IMR-90 (cell line): ENCODE measurements around the gene NR6A1. TPM values are rescaled to one million over a fixed set of nuclear protein-coding genes. Genes with fewer than 3 reads are reported as not detected.

ENCODE experiments used
- ATAC-seq: fragments of 200-7000 bp; cut with Tn5 transposase; 2 replicates; pipeline ENCODE4 v1.9.1; 2020; ENCODE audit warnings: low read depth, mild to moderate bottlenecking, moderate library complexity
- BruUV-seq: library from RNA; stranded (reverse); fragments of 400-500 nt; replicated peaks from 2 replicates; lab custom pipeline; 2021; lab: Mats Ljungman, UMichigan
- CTCF ChIA-PET: fragments of 300-600 bp; formaldehyde crosslinking; extraction: SDS; loops from one replicate; lab custom pipeline; 2021; ENCODE audit warnings: antibody characterized with exemption; lab: Yijun Ruan, JAX
- POLR2A ChIA-PET: fragments of 300-600 bp; sonication (Branson Sonifier 250); formaldehyde crosslinking; loops from one replicate; lab custom pipeline; 2022; ENCODE audit warnings: antibody characterized with exemption; ENCODE audit not compliant: unreplicated experiment; lab: Charles Lee
- DNase-seq: peaks from one replicate; pipeline ENCODE4 v3.0.0; 2013
- H2AFZ ChIP-seq: replicated peaks from 2 replicates; pipeline ENCODE3; 2013; ENCODE audit warnings: low read length, mild to moderate bottlenecking; ENCODE audit not compliant: poor library complexity
- H2AK5ac ChIP-seq: 2 replicates; pipeline ENCODE4 v1.6.1; 2013; ENCODE audit warnings: low read depth, low read length, inconsistent platforms
- H2AK9ac ChIP-seq: replicated peaks from 2 replicates; pipeline ENCODE3; 2013; ENCODE audit warnings: mild to moderate bottlenecking, low read depth, low read length, moderate library complexity; ENCODE audit not compliant: poor library complexity
- H2BK120ac ChIP-seq: 2 replicates; pipeline ENCODE4 v1.6.1; 2013; ENCODE audit warnings: low read depth, low read length, inconsistent platforms
- H2BK15ac ChIP-seq: 3 replicates; pipeline ENCODE4 v1.6.1; 2013; ENCODE audit warnings: low read depth, low read length, inconsistent platforms
- H2BK20ac ChIP-seq: 2 replicates; pipeline ENCODE4 v1.6.1; 2013; ENCODE audit warnings: low read depth, mild to moderate bottlenecking, inconsistent platforms, low read length, moderate library complexity
- H2BK5ac ChIP-seq: 2 replicates; pipeline ENCODE4 v1.6.1; 2013; ENCODE audit warnings: mild to moderate bottlenecking, low read depth, low read length, inconsistent platforms; ENCODE audit not compliant: poor library complexity, severe bottlenecking
- H3K14ac ChIP-seq: replicated peaks from 2 replicates; pipeline ENCODE4 v1.6.1; 2013; ENCODE audit warnings: low read depth, low read length, inconsistent platforms
- H3K18ac ChIP-seq: 2 replicates; pipeline ENCODE4 v1.6.1; 2013; ENCODE audit warnings: low read depth, low read length, control low read depth
- H3K23ac ChIP-seq: 2 replicates; pipeline ENCODE4 v1.6.1; 2013; ENCODE audit warnings: low read depth, low read length, inconsistent platforms
- H3K27ac ChIP-seq: 2 replicates; pipeline ENCODE4 v1.5.1; 2013; ENCODE audit warnings: mild to moderate bottlenecking, control low read depth, low read length; ENCODE audit not compliant: insufficient read depth
- H3K27me3 ChIP-seq: 2 replicates; pipeline ENCODE4 v1.6.1; 2013; ENCODE audit warnings: low read length; ENCODE audit not compliant: control insufficient read depth, insufficient read depth
- H3K36me3 ChIP-seq: 2 replicates; pipeline ENCODE4 v1.6.1; 2013; ENCODE audit warnings: low read length, mixed read lengths; ENCODE audit not compliant: control insufficient read depth, insufficient read depth
- H3K4ac ChIP-seq: 2 replicates; pipeline ENCODE4 v1.6.1; 2013; ENCODE audit warnings: low read depth, low read length, inconsistent platforms
- H3K4me1 ChIP-seq: 2 replicates; pipeline ENCODE4 v1.6.1; 2013; ENCODE audit warnings: low read length, mixed read lengths; ENCODE audit not compliant: control insufficient read depth, insufficient read depth
- H3K4me2 ChIP-seq: 2 replicates; pipeline ENCODE4 v1.6.1; 2013; ENCODE audit warnings: low read depth, mild to moderate bottlenecking, control low read depth, low read length, moderate library complexity
- H3K4me3 ChIP-seq: 2 replicates; pipeline ENCODE4 v1.5.1; 2013; ENCODE audit warnings: low read depth, mild to moderate bottlenecking, control low read depth, low read length, moderate library complexity; ENCODE audit not compliant: insufficient read depth
- H3K56ac ChIP-seq: 2 replicates; pipeline ENCODE4 v1.6.1; 2013; ENCODE audit warnings: low read length, inconsistent platforms; ENCODE audit not compliant: insufficient read depth; ENCODE audit errors: extremely low read depth
- H3K79me1 ChIP-seq, 2 experiments: 2 replicates each; pipeline ENCODE4 v1.6.1; 2013; ENCODE audit warnings: low read length in 2 of 2, inconsistent platforms in 1 of 2, low read depth in 1 of 2
- H3K9ac ChIP-seq: 2 replicates; pipeline ENCODE4 v1.6.1; 2013; ENCODE audit warnings: low read depth, low read length, control low read depth
- H3K9me1 ChIP-seq: 2 replicates; pipeline ENCODE4 v1.6.1; 2013; ENCODE audit warnings: low read length, inconsistent platforms; ENCODE audit not compliant: insufficient read depth
- H3K9me3 ChIP-seq: 2 replicates; pipeline ENCODE4 v1.6.1; 2013; ENCODE audit warnings: low read length; ENCODE audit not compliant: control insufficient read depth, insufficient read depth
- H4K20me1 ChIP-seq: 2 replicates; pipeline ENCODE4 v1.6.1; 2013; ENCODE audit warnings: low read length, inconsistent platforms; ENCODE audit not compliant: insufficient read depth
- H4K5ac ChIP-seq: 2 replicates; pipeline ENCODE4 v1.6.1; 2013; ENCODE audit warnings: mild to moderate bottlenecking, low read depth, low read length, control low read depth
- H4K8ac ChIP-seq, 2 experiments: 2 replicates each; pipeline ENCODE4 v1.6.1; 2013; ENCODE audit warnings: low read depth in 2 of 2, low read length in 2 of 2, control low read depth in 1 of 2, inconsistent platforms in 1 of 2
- H4K91ac ChIP-seq: 2 replicates; pipeline ENCODE4 v1.6.1; 2013; ENCODE audit warnings: low read depth, low read length, inconsistent platforms; ENCODE audit not compliant: insufficient read depth
- CHD1 ChIP-seq: IDR thresholded peaks from 2 replicates; pipeline ENCODE4 v1.6.1; 2012; ENCODE audit warnings: low read depth, low read length, improper control_type of control experiment
- ELK1 ChIP-seq: fragments of 150-350 bp; IDR thresholded peaks from 2 replicates; pipeline ENCODE4 v1.6.1; 2016; ENCODE audit warnings: low read depth, mild to moderate bottlenecking, low read length, moderate library complexity, borderline replicate concordance
- MAFK ChIP-seq: IDR thresholded peaks from 2 replicates; pipeline ENCODE4 v1.6.1; 2012; ENCODE audit warnings: low read depth, low read length, improper control_type of control experiment
- MAZ ChIP-seq: IDR thresholded peaks from 2 replicates; pipeline ENCODE4 v1.6.1; 2012; ENCODE audit warnings: low read depth, mild to moderate bottlenecking, low read length, improper control_type of control experiment, moderate library complexity, borderline replicate concordance
- POLR2A ChIP-seq: IDR thresholded peaks from 2 replicates; pipeline ENCODE4 v1.6.1; 2012; ENCODE audit warnings: mild to moderate bottlenecking, low read depth, low read length
- RAD21 ChIP-seq: IDR thresholded peaks from 2 replicates; pipeline ENCODE4 v1.6.1; 2012; ENCODE audit warnings: low read length, improper control_type of control experiment
- SMC3 ChIP-seq: fragments of 150-350 bp; IDR thresholded peaks from 2 replicates; pipeline ENCODE4 v1.6.1; 2016; ENCODE audit warnings: low read depth, mild to moderate bottlenecking, antibody characterized with exemption, low read length, moderate library complexity
- WGBS, 2 experiments: methylation state at CpG; one replicate each; pipeline versions ENCODE4 v1.1.5 to v1.1.7; 2013; ENCODE audit warnings: missing lambda C conversion rate in 2 of 2; ENCODE audit not compliant: insufficient read length in 1 of 2; ENCODE audit errors: extremely low coverage in 2 of 2; 5-methylcytosine and 5-hydroxymethylcytosine counted together
- dilution Hi-C: fragments of 300-500 bp; cut with HindIII; formaldehyde crosslinking; loops from one replicate; pipeline ENCODE4 v1.14.3; 2018; ENCODE audit warnings: low sequenced_read_pairs; ENCODE audit not compliant: unreplicated experiment
- in situ Hi-C: fragments of 300-500 bp; cut with MboI; formaldehyde crosslinking; loops from 3 replicates; pipeline ENCODE4 v1.14.3; 2019; ENCODE audit warnings: low sequenced_read_pairs, inconsistent platforms, mixed read lengths
- intact Hi-C: fragments of 100-400 bp; cut with micrococcal nuclease; formaldehyde crosslinking; loops from 2 replicates; pipeline ENCODE4 v1.10.0; 2022
- polyA plus RNA-seq, 3 experiments: library from polyadenylated mRNA; depleted of rRNA; stranded (reverse); fragments of >200 nt; gene quantifications; 2 replicates each; pipeline ENCODE4 v1.2.3, GENCODE V29; 2012; ENCODE audit warnings: low replicate concordance in 1 of 3
- total RNA-seq: library from RNA; depleted of rRNA; stranded (reverse); fragments of >200 nt; gene quantifications from 2 replicates; pipeline ENCODE4 v1.2.3, GENCODE V29; 2012

NR6A1 gene
- total and polyA plus RNA-seq, 2 of the 4 experiments (the other 2 are of a cell fraction): 0.14 to 0.36 TPM

GRCh38 chr9:124789531-124789930, 18.4 kb upstream of the NR6A1 start:
- Histone ChIP-seq H3K9me3 (no peaks in the 10 kb centered on the region), H4K91ac (no peak overlapping the region), H2BK5ac (no peak overlapping the region), H2AK9ac (no peak overlapping the region), H3K27me3 (no peaks in the 10 kb centered on the region), H3K9ac (no peak overlapping the region), H3K79me1 (no peaks in the 10 kb centered on the region), H3K14ac (no peak overlapping the region), H2BK20ac (no peak overlapping the region), H4K20me1 (no peaks in the 10 kb centered on the region), H3K4me1 (peaks cover 10% of the 10 kb centered on the region), H2BK15ac (no peak overlapping the region), H3K18ac (no peak overlapping the region), H3K56ac (no peak overlapping the region), H3K27ac (no peak overlapping the region), H4K5ac (no peak overlapping the region), H2AFZ (no peak overlapping the region), H3K23ac (no peak overlapping the region), H3K4ac (no peak overlapping the region), H3K36me3 (peaks cover 14% of the 10 kb centered on the region; the same call in 1 of the 2 replicates), H3K9me1 (no peaks in the 10 kb centered on the region), H2BK120ac (no peak overlapping the region), H3K4me3 (no peak overlapping the region), H2AK5ac (no peak overlapping the region), H4K8ac (no peak overlapping the region), H3K4me2 (no peak overlapping the region)
- 50% methylated on average over 1 of the region's 2 CpGs; no CpG with 5 or more reads in 1 of the 2 experiments for WGBS, 2 experiments
- CTCF ChIA-PET: interaction anchor here (0.5 to 0.7 kb wide), 3 partner anchors 25 to 588 kb away, joined by 3 to 5 read pairs (median 4); no protein-coding TSS in a partner anchor
- TF ChIP-seq CHD1 (no peak), ELK1 (no peak), MAFK (no peak), SMC3 (no peak), MAZ (no peak), POLR2A (no peak), RAD21 (no peak)
- BruUV-seq: no TSS peak
- ATAC-seq (no peak), DNase-seq (no peak)
- POLR2A ChIA-PET: no interaction called here
- dilution Hi-C loops (no loop called here), in situ Hi-C loops (no loop called here), intact Hi-C loops (no loop called here)
